ENCODE data around the gene PLCL2.
"Not testable (repeated sequence)": the region's sequence is repeated elsewhere in the genome, so short reads cannot be mapped to it uniquely, and the experiment has no call there.

The PLCL2 gene

DNA sequence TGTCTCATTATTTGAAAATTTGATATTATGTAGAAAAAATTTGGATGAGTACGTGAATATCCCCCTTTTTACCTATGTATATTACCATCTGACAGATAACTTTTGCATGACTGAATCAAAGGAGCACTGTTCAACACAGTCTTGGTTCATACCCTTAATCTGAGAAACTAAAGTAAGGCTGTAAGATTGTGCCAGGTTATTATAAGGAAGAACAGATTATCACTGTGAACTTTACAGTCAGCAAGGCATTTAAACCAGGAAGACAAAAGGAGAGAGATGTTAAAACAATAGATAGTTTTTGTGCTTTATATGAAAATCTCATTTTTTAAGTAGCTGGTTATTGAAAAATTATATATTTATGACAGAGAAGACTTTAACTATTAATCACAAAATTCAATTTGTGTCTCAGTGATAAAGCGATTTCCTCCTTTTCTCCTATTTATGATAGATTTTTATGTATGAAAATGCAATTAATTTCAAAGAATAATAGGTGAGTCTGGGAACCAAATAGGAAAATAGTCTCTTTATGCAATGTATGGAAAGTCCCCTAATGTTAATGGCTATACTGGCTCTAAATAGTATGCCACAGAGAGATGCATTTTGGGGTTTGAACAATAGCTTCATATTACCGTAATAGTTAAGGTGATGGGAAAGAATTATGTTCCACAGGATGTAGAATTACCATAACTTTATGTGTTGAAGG, 33.4 kb downstream of the PLCL2 start:
- DNase-seq, result no peak

DNA sequence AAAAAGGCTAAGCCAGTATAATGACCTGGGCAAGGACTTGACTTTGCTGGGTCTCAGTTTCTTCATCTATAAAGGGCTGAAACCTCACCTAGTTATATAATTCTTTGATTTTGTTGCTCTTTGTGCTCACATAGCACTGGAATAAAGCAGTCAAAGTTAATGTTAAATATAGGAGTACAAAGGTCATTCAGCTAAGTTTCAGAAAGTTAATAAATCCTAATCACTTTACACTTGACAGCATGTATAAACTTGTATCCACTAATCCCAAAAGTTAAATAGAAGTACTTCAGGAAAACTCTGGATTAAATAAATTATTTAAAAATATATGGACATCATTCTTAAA, 33.9 kb downstream of the PLCL2 start:
- no peak for DNase-seq

GRCh38 chr3:16923112-16923511, 38.4 kb downstream of the PLCL2 start:
- no peak for DNase-seq

DNA sequence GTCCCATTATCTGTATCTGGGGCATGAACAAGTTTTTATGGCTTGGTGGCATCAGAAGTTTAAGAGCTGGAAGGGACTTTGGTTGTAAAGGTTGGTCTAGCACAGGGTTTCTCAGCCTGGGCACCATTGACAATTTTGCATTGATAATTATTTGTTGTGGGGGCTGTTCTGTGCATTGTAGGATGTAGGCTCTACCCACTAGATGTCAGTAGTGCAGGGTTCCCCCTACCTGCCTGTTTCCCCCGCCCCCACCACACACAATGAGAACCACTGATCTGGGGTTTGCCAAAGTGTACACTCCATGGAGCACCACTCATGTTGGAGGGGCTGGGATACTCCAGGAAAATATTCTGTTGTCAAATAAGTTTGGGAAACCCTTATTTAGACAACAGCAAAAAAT, 42.7 kb downstream of the PLCL2 start:
- DNase-seq, result no peak

DNA sequence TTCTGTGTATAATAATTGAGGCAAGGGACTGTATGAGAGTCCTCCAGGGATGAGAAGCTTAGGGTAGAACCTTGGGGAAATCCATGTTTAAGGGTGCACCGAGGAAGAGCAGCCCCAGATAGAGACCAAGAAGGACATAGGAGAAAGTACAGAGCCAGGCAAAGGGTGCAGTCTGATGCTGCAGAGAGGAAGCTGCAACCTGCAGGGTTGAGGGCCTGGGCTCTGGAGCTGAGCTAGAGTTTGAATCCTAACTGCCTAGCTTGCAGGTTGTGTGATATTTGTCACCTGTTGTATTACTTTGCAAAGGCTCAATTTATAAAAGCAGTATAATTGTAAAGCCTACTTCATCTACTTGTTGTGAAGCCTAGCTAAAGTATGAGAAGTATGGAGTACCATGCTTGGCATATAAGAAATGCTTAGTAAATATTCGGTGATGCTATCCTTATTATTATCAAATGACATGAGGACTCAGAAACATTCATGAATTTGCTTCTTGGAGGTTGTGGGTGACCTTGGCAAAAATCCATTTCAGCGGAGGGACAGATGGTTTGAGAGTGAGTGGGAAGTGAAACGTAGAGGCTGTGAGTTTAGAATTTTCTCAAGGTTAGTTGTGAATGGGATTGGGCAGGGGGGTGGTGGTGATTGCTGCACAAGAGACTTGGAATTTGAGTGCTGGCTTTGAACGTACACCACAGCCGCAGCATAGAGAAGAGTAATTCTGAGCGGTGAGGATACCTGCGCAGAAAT, 43.8 kb downstream of the PLCL2 start:
- DNase-seq, result no peak

DNA sequence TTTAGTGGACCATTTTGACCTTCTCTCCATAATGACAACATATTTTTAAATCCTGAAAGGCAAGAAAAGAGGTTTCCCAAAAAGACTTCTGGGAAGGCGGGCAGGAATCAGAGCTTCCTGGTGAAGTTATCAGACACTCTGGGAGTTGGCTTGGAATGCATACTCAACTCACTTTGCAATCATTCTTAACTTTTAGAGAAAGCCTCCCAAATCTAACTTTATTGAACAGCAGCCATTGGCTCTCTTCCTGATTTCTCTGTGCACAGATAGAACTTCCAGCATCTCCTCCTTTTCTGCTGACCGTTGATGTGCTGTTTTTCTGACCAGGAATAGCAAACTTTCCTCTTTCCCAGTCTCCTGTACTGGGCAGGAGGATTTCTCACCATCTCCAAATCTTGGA, 44.6 kb downstream of the PLCL2 start:
- DNase-seq, result no peak

- DNase-seq, result no peak
Measured at GRCh38 chr3:16932877-16933276, 48.1 kb downstream of the PLCL2 start.

- DNase-seq, result no peak
Measured at GRCh38 chr3:16935781-16936180, 51.0 kb downstream of the PLCL2 start.

DNA sequence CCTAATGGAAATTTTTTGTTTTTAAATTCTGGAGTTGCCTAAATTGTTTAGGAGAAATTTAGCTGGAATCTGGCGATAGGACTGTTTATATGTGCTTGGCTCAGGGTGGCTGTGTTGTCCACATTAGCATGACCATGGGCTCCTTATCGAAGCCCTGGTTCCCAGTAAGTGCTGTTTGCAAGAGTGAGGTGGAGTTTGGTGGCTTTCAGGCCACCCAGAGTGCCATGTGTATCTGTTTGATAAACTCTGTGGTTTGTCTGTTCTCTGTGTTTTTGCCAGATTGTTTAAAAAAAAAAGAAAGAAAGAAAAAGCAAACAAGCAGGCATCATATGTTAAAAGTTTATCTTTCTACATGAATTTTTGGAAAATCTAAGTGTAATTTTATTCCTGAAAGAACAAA, 51.5 kb downstream of the PLCL2 start:
- DNase-seq, result no peak

DNA sequence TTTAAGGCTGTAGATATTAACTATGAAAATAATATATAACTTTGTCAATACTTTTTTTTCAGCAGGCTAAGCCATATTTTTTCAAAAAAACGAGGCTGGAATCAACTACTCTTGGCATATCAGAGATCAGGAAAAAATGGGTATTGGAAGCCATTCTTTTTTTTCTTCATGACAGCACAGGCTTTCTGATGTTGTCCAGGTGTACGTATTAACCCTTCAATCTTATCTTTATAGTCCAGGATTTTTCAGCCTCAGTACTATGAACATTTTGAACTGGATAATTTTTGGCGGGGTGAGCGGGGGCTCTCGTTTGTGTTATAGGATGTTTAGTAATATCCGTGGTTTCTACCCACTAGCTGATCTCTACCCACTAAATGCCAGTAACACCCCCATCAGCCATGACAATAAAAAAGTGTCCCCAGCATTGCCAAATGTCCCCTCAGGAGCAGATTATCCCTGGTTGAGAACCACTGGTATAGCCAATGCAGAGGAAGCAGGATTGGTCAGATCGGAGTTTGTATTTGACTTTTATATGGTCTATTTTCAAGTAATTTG, 52.0 kb downstream of the PLCL2 start:
- DNase-seq, result no peak

GRCh38 chr3:16937326-16937845, 52.6 kb downstream of the PLCL2 start:
- no peak for DNase-seq

GRCh38 chr3:16940769-16941700, 56.3 kb downstream of the PLCL2 start:
- DNase-seq, result no peak

DNA sequence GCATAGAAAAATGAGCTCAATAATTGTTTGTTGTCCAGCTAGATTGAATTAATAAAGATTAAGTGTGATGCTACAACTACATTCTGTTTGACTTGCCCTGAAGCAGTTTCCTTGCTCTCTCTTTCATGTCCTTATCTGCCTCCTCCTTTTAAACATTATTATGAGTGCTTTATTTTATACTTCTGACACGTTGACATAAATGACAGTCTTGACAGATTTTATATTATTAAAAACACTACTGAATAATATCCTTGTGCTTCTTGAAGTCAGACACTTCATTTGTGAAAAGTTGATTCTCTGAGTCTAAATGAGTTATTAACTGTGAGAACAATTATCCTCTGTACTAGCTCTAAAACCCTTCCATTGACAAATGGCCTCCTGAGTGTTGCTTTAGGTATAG, 58.2 kb downstream of the PLCL2 start:
- DNase-seq, result no peak

GRCh38 chr3:16943857-16944256, 59.1 kb downstream of the PLCL2 start:
- DNase-seq, result no peak

- no peak for DNase-seq
Measured at GRCh38 chr3:16944356-16944755, 59.6 kb downstream of the PLCL2 start.

- DNase-seq, result no peak
Measured at GRCh38 chr3:16945330-16945729, 60.6 kb downstream of the PLCL2 start.

GRCh38 chr3:16950282-16950681, 65.5 kb downstream of the PLCL2 start:
- DNase-seq, result no peak

DNA sequence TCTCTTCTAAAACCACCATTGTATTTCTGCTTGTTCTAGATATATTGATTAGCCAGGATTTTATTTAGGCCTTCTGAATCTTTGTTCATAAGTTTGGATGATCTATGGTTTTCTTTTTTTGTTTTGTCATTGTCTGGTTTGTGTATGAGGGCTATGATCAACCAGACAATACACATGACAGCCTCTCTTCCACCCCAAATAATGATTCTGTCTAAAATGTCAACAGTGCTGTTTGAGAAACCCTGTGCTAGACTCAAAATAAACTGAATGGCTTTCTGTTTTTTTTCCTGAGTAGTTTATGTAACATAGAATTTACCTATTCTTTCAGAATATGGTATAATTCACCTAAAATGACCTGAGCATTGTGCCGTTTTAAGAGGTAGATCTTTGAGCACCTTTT, 66.1 kb downstream of the PLCL2 start:
- no peak for DNase-seq

DNA sequence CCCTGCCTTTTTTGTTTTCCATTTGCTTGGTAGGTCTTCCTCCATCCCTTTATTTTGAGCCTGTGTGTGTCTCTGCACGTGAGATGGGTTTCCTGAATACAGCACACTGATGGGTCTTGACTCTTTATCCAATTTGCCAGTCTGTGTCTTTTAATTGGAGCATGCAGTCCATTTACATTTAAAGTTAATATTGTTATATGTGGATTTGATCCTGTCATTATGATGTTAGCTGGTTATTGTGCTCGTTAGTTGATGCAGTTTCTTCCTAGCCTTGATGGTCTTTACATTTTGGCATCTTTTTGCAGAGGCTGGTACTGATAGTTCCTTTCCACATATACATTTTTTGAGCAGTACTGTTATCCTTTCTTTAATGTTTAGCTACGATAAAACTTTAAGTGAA, 73.1 kb downstream of the PLCL2 start:
- not testable (repeated sequence) for DNase-seq

GRCh38 chr3:16960125-16960524, 75.4 kb downstream of the PLCL2 start:
- no peak for DNase-seq

DNA sequence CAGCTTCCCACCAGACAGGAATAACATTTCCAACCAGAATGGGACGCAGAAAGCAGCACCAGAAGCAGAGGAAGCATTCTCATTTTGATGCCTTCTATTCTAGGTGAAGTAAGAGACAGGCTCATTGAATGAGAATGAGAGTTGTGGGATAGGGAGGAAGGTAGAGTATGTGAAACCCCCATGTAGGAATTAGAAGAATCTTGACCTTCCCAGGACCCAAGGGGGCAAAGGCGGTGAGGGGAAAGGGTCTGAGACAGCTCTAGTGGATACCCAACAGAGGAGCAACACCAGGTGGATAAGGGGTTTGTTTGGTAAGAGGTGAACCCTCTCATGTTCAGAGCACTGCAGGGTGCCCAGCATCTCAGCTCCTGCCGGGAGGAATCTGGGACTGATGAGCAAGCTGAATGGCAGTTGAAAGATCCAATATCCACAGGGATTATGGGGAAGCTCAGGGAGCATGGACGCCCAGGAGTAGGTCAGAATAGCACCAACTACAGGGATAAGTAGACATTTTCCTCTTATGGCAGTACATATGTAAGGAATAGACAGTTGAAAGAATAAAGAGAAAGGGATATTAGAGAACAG, 77.0 kb downstream of the PLCL2 start:
- no peak for DNase-seq

GRCh38 chr3:16975083-16975482, 90.3 kb downstream of the PLCL2 start:
- DNase-seq, result no peak

All from NCI-H774 (cell line).